ENCODE data around the gene EHD2.
A peak's percentile ranks its signal among the peaks of the same experiment; 100 is the strongest.
"Not testable (repeated sequence)": the region's sequence is repeated elsewhere in the genome, so short reads cannot be mapped to it uniquely, and the experiment has no call there.

EHD2 gene

GRCh38 chr19:47716270-47716937 lies 3.2 kb downstream of the EHD2 start:
- no peak overlapping the region for H3K4me3 ChIP-seq (replicated peaks; ENCODE audit: low read depth, low read length)
- DNase-seq (ENCODE audit: low read depth): no peak
- TF ChIP-seq CTCF (IDR thresholded peaks at IDR 0.05; ENCODE audit: low read length, missing control alignments): no peak

- H3K4me3 ChIP-seq (replicated peaks; ENCODE audit: low read depth, low read length): peak overlapping the region; percentile 34
- not testable (repeated sequence) for DNase-seq (ENCODE audit: low read depth)
These were observed 5.3 kb downstream of the EHD2 start for GRCh38 chr19:47718415-47719046.

- TF ChIP-seq CTCF (IDR thresholded peaks at IDR 0.05; ENCODE audit: low read length, missing control alignments): no peak
- peak overlapping the region; percentile 34 for H3K4me3 ChIP-seq (replicated peaks; ENCODE audit: low read depth, low read length)
- peak; percentile 96 for DNase-seq (ENCODE audit: low read depth)
These were observed 6.0 kb downstream of the EHD2 start for GRCh38 chr19:47719047-47719859.

GRCh38 chr19:47720669-47721422 lies 7.6 kb downstream of the EHD2 start:
- DNase-seq (ENCODE audit: low read depth): no peak
- TF ChIP-seq CTCF (IDR thresholded peaks at IDR 0.05; ENCODE audit: low read length, missing control alignments): no peak
- H3K4me3 ChIP-seq (replicated peaks; ENCODE audit: low read depth, low read length): no peak overlapping the region

- peak; percentile 91 for DNase-seq (ENCODE audit: low read depth)
- TF ChIP-seq CTCF (IDR thresholded peaks at IDR 0.05; ENCODE audit: low read length, missing control alignments): no peak
- no peak overlapping the region for H3K4me3 ChIP-seq (replicated peaks; ENCODE audit: low read depth, low read length)
These were observed 10.3 kb downstream of the EHD2 start for GRCh38 chr19:47723581-47723940.

- DNase-seq (ENCODE audit: low read depth): no peak
- no peak overlapping the region for H3K4me3 ChIP-seq (replicated peaks; ENCODE audit: low read depth, low read length)
- no peak for TF ChIP-seq CTCF (IDR thresholded peaks at IDR 0.05; ENCODE audit: low read length, missing control alignments)
These were observed 12.7 kb downstream of the EHD2 start for GRCh38 chr19:47725759-47726401.

All from fibroblast of pulmonary artery (primary cell).